ENCODE measurements around the gene KCNQ1.

- no peak for TF ChIP-seq POLR2A (IDR thresholded peaks at IDR 0.05)
- TF ChIP-seq CTCF (IDR thresholded peaks at IDR 0.05): no peak
Measured at GRCh38 chr11:2670541-2671100, 225.8 kb downstream of the KCNQ1 start.
